PC-3 (cell line): ENCODE results near the gene SLC23A2.

Source experiments
- CTCF ChIP-seq: fragments of 300-600 bp; sonication (generic); conservative IDR thresholded peaks from 2 replicates; pipeline ENCODE4 v1.5.1; 2017; ENCODE audit warnings: antibody characterized with exemption, low read depth, mild to moderate bottlenecking, low read length
- EZH2phosphoT487 ChIP-seq: fragments of 300-600 bp; sonication (generic); IDR thresholded peaks from 2 replicates; pipeline ENCODE4 v1.6.1; 2018; ENCODE audit warnings: mild to moderate bottlenecking, antibody characterized with exemption, low read length, borderline replicate concordance

- TF ChIP-seq CTCF (no peak), EZH2phosphoT487 (no peak)
Measured at GRCh38 chr20:4971064-4971463, 30.2 kb downstream of the SLC23A2 start.
